Fibroblast of mammary gland (primary cell): ENCODE measurements around the gene PRPS1.
A peak's percentile ranks its signal among the peaks of the same experiment; 100 is the strongest.
"Not testable (repeated sequence)": the region's sequence is repeated elsewhere in the genome, so short reads cannot be mapped to it uniquely, and the experiment has no call there.

Experiments used
- DNase-seq: peaks from one replicate; pipeline ENCODE4 v3.0.0-alpha.2; 2010; ENCODE audit warnings: low read depth
- H3K4me3 ChIP-seq: 2 replicates; pipeline ENCODE4 v1.5.1; 2011; ENCODE audit warnings: low read depth, mild to moderate bottlenecking, low read length, moderate library complexity; ENCODE audit not compliant: control insufficient read depth
- CTCF ChIP-seq: conservative IDR thresholded peaks from 2 replicates; pipeline ENCODE4 v1.5.1; 2011; ENCODE audit warnings: low read depth, low read length, inconsistent platforms; ENCODE audit not compliant: control insufficient read depth, insufficient read depth

PRPS1 gene

GRCh38 chrX:107667426-107667825 is 39.1 kb downstream of the PRPS1 start:
- DNase-seq = no peak
- TF ChIP-seq CTCF = no peak
- no peak overlapping the region for H3K4me3 ChIP-seq

GRCh38 chrX:107668710-107669109 is 40.4 kb downstream of the PRPS1 start:
- not testable (repeated sequence) for H3K4me3 ChIP-seq, DNase-seq

GRCh38 chrX:107669261-107669660 is 41.0 kb downstream of the PRPS1 start:
- no peak overlapping the region for H3K4me3 ChIP-seq
- TF ChIP-seq CTCF = no peak
- DNase-seq = no peak

GRCh38 chrX:107669885-107670628 is 41.7 kb downstream of the PRPS1 start:
- TF ChIP-seq CTCF = no peak
- no peak overlapping the region for H3K4me3 ChIP-seq
- DNase-seq = no peak

- not testable (repeated sequence) for DNase-seq, H3K4me3 ChIP-seq
Measured at GRCh38 chrX:107671256-107671655, 42.9 kb downstream of the PRPS1 start.

- DNase-seq = peak; percentile 90
- H3K4me3 ChIP-seq = no peak overlapping the region
- peak; percentile 76 for TF ChIP-seq CTCF
Measured at GRCh38 chrX:107672955-107673378, 44.7 kb downstream of the PRPS1 start.

- H3K4me3 ChIP-seq = no peak overlapping the region
- no peak for DNase-seq
- TF ChIP-seq CTCF = no peak
Measured at GRCh38 chrX:107673431-107673830, 45.1 kb downstream of the PRPS1 start.

GRCh38 chrX:107673933-107674479 is 45.7 kb downstream of the PRPS1 start:
- TF ChIP-seq CTCF = no peak
- peak; percentile 95 for DNase-seq
- no peak overlapping the region for H3K4me3 ChIP-seq
